ENCODE measurements around the gene STMP1.

GRCh38 chr7:135690566-135690965 is 28.3 kb downstream of the STMP1 start:
- TF ChIP-seq, protein P1, sequence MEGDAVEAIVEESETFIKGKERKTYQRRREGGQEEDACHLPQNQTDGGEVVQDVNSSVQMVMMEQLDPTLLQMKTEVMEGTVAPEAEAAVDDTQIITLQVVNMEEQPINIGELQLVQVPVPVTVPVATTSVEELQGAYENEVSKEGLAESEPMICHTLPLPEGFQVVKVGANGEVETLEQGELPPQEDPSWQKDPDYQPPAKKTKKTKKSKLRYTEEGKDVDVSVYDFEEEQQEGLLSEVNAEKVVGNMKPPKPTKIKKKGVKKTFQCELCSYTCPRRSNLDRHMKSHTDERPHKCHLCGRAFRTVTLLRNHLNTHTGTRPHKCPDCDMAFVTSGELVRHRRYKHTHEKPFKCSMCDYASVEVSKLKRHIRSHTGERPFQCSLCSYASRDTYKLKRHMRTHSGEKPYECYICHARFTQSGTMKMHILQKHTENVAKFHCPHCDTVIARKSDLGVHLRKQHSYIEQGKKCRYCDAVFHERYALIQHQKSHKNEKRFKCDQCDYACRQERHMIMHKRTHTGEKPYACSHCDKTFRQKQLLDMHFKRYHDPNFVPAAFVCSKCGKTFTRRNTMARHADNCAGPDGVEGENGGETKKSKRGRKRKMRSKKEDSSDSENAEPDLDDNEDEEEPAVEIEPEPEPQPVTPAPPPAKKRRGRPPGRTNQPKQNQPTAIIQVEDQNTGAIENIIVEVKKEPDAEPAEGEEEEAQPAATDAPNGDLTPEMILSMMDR (IDR thresholded peaks at IDR 0.05; ENCODE audit: insufficient read depth, low read length, poor library complexity, severe bottlenecking), result no peak
- TF ChIP-seq EZH2phosphoT487 (conservative IDR thresholded peaks at IDR 0.05; ENCODE audit: low read length), result no peak

Data from SU-DHL-6 (cell line).